HG02763 (cell line): Measurements from ENCODE around the gene EFNA4.
"Not testable (repeated sequence)": the region's sequence is repeated elsewhere in the genome, so short reads cannot be mapped to it uniquely, and the experiment has no call there.

Experiments
- ATAC-seq: cut with Tn5 transposase; IDR thresholded peaks from one replicate; pipeline ENCODE4 v1.9.1; 2021; ENCODE audit warnings: mild to moderate bottlenecking, moderate library complexity; ENCODE audit not compliant: unreplicated experiment

The EFNA4 gene

DNA sequence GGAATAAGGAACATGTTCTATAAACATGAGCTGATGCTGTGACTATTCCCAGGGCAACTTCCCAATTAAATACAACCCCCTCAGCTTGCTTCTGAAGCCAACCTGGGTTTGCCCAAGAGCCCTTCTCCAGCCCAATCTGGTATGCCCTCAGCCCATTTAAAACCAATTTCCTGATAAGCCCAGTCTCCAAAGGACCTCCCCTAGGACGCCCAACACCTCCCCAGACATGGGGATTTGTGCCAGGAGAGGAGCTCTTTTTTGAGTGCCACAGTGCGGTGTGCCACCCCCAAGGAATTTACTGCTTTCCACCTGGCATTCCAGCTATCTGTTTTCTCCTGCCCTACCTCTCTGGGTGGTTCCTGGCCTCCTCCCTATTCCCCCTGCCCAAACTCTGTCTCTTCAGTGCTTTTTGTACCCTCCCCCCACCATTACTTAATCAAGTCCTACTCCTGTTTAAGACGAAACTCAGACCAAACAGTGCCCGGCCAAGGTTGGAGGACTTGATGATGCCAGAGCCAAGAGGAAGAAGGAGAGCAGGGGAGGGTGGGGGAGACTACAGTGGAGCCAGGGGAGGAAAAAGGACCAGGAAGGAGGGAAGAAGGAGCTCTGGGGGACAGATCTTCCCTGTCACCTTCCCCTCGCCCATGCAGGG is 52.7 kb downstream of the EFNA4 start:
- no peak for ATAC-seq

DNA sequence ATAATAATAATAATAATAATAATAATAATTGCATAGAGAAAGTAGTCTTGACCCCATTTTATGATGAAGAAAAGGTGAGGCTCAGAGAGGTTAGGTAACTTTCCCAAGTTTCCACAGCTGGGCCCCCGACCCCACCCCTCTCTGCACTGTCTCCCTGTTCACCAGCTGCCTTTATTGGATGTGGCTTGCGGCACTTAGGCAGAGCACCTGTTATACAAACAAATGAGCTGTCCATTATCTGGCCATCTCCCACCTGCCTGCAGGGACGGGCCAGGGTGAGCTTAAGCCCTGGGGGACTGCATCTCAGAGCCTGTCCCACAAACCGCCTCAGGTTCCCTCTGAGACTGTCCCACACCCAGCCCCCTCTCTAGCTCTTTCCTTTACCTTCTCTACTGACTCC is 54.1 kb downstream of the EFNA4 start:
- no peak for ATAC-seq

DNA sequence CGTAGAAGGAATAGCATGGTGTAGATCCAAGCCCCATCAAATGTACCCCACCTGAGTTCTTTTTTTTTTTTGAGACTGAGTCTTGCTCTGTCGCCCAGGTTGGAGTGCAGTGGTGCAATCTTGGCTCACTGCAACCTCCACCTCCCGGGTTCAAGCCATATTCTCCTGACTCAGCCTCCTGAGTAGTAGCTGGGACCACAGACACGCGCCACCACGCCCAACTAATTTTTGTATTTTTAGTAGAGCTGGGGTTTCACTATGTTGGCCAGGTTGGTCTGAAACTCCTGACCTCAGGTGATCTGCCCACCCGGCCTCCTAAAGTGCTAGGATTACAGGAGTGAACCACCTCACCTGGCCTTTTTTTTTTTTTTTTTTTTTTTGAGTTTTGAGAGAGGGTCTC is 54.5 kb downstream of the EFNA4 start:
- ATAC-seq, result not testable (repeated sequence)
